ENCODE measurements around the gene AMHR2. TPM values are rescaled to one million over a fixed set of nuclear protein-coding genes. Genes with fewer than 3 reads are reported as not detected.
"Not testable (repeated sequence)": the region's sequence is repeated elsewhere in the genome, so short reads cannot be mapped to it uniquely, and the experiment has no call there.

The AMHR2 gene
- total RNA-seq, 1 donor, result 0.52 TPM

DNA sequence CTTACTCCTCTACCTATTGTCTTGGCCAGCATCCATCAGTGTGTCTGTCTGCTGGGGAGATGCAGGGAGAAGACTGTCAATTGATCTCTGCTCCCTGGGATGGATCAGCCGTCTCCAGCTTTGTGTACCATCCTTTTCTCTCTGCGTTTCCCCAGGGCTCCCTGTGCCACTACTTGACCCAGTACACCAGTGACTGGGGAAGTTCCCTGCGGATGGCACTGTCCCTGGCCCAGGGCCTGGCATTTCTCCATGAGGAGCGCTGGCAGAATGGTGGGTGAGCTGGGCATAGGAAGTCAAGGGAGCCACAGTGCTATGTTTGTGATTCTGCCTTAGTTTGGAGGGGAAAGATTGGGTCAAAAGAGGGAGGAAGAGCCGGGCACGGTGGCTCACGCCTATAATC is 5.1 kb downstream of the AMHR2 start:
- H3K9me3 ChIP-seq (ENCODE audit: low read depth, low read length), result no peaks in the 10 kb centered on the region
- H3K4me1 ChIP-seq (ENCODE audit: insufficient read depth, low read length), result no peaks in the 10 kb centered on the region
- no peak overlapping the region for H3K4me3 ChIP-seq (ENCODE audit: low read length)
- no peaks in the 10 kb centered on the region for H3K27me3 ChIP-seq (ENCODE audit: insufficient read depth, low read length)

DNA sequence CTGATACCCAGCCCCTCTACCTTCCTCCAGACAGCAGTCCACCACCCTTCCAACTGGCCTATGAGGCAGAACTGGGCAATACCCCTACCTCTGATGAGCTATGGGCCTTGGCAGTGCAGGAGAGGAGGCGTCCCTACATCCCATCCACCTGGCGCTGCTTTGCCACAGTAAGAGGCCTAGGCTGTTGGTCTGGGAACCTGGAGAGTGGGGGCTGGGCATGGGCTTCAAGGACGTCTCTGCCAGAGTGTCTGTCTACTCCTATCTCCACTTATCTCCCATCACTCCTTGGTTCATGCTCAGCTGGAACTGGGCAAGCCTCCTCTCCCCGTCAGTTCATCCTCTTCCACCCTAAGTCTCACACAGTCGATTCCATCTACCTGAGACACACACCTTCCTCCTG is 6.5 kb downstream of the AMHR2 start:
- no peak overlapping the region for H3K4me3 ChIP-seq (ENCODE audit: low read length)

GRCh38 chr12:53431187-53431586 is 7.5 kb downstream of the AMHR2 start:
- no peaks in the 10 kb centered on the region for H3K27me3 ChIP-seq (ENCODE audit: insufficient read depth, low read length)
- H3K4me1 ChIP-seq (ENCODE audit: insufficient read depth, low read length), result no peaks in the 10 kb centered on the region
- H3K4me3 ChIP-seq (ENCODE audit: low read length), result no peak overlapping the region
- H3K9me3 ChIP-seq (ENCODE audit: low read depth, low read length), result no peaks in the 10 kb centered on the region

More for the DNA sequence above, 6.5 kb downstream of the AMHR2 start:
- no peaks in the 10 kb centered on the region for H3K27me3 ChIP-seq (ENCODE audit: insufficient read depth, low read length)
- H3K4me1 ChIP-seq (ENCODE audit: insufficient read depth, low read length), result no peaks in the 10 kb centered on the region
- H3K9me3 ChIP-seq (ENCODE audit: low read depth, low read length), result no peaks in the 10 kb centered on the region

GRCh38 chr12:53435326-53435725 is 11.7 kb downstream of the AMHR2 start:
- not testable (repeated sequence) for H3K4me1 ChIP-seq (ENCODE audit: insufficient read depth, low read length); H3K4me3 ChIP-seq (ENCODE audit: low read length); H3K9me3 ChIP-seq (ENCODE audit: low read depth, low read length)

DNA sequence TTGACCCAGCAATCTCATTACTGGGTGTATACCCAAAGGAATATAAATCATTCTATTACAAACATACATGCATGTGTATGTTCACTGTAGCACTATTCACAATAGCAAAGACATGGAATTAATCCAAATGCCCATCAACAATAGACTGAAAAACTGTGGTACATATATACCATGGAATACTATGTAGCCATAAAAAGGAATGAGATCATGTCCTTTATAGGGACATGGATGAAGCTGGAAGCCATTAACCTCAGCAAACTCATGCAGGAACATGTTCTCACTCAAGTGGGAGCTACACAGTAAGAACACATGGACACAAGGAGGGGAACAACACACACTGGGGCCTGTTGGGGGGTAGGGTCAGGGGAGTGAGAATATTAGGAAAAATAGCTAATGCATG is 15.9 kb downstream of the AMHR2 start:
- not testable (repeated sequence) for H3K27me3 ChIP-seq (ENCODE audit: insufficient read depth, low read length)
- H3K4me1 ChIP-seq (ENCODE audit: insufficient read depth, low read length), result peaks cover 30% of the 10 kb centered on the region

More at GRCh38 chr12:53435326-53435725, 11.7 kb downstream of the AMHR2 start:
- H3K27me3 ChIP-seq (ENCODE audit: insufficient read depth, low read length), result not testable (repeated sequence)

GRCh38 chr12:53441040-53441833 is 17.6 kb downstream of the AMHR2 start, which contains the start of gene PRR13:
TSS of gene PRR13 (plus strand) at chr12:53441734. CDS start at chr12:53442715, 981 bp downstream.
- Histone ChIP-seq H3K27me3 (ENCODE audit: insufficient read depth, low read length) (no peaks in the 10 kb centered on the region), H3K4me1 (ENCODE audit: insufficient read depth, low read length) (peaks cover 45% of the 10 kb centered on the region), H3K9me3 (ENCODE audit: low read depth, low read length) (no peaks in the 10 kb centered on the region), H3K4me3 (ENCODE audit: low read length) (peak within 1 kb of the TSS; percentile 99)

More for the DNA sequence above, 15.9 kb downstream of the AMHR2 start:
- H3K4me3 ChIP-seq (ENCODE audit: low read length); H3K9me3 ChIP-seq (ENCODE audit: low read depth, low read length): not testable (repeated sequence)

GRCh38 chr12:53443955-53444354 is 20.3 kb downstream of the AMHR2 start:
- peaks cover 45% of the 10 kb centered on the region for H3K4me1 ChIP-seq (ENCODE audit: insufficient read depth, low read length)
- H3K4me3 ChIP-seq (ENCODE audit: low read length), result no peak overlapping the region
- H3K27me3 ChIP-seq (ENCODE audit: insufficient read depth, low read length), result no peaks in the 10 kb centered on the region
- H3K9me3 ChIP-seq (ENCODE audit: low read depth, low read length), result no peaks in the 10 kb centered on the region

- H3K4me3 ChIP-seq (ENCODE audit: low read length); H3K27me3 ChIP-seq (ENCODE audit: insufficient read depth, low read length); H3K9me3 ChIP-seq (ENCODE audit: low read depth, low read length): not testable (repeated sequence)
- peaks cover 45% of the 10 kb centered on the region for H3K4me1 ChIP-seq (ENCODE audit: insufficient read depth, low read length)
Measured at GRCh38 chr12:53444593-53445325, 21.1 kb downstream of the AMHR2 start.

- H3K27me3 ChIP-seq (ENCODE audit: insufficient read depth, low read length), result no peaks in the 10 kb centered on the region
- H3K9me3 ChIP-seq (ENCODE audit: low read depth, low read length), result no peaks in the 10 kb centered on the region
- H3K4me1 ChIP-seq (ENCODE audit: insufficient read depth, low read length), result peaks cover 21% of the 10 kb centered on the region
- H3K4me3 ChIP-seq (ENCODE audit: low read length), result no peak overlapping the region
Measured at GRCh38 chr12:53450936-53451335, 27.3 kb downstream of the AMHR2 start.

DNA sequence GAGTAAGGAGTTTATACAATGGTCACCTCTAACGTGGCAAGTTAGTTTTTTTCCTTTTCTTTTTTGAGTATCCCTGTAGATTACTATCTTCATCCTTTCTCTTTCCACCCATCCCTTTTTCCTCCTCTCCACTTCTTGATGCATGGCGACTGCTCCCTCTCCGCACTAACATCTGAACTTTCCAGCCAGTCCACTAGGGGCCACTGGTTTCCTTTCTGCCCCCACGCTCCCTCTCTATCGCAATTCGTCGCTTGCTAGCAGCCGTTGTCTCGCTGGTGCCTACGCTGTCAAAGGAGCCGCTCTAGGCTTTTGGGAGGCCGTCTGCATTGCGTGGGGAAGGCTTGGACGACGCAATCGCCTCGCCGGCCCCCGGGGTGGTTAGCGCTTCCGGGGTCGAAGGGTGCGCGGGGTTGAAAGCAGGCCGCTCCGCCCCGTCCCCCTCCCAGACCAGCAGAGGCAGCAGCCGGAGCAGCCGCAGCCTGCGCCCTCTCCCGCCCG is 28.1 kb downstream of the AMHR2 start, which contains the start of gene PCBP2:
Gene PCBP2 (plus strand): TSS at position 442 of the 498 bp plus-strand sequence. CDS start 2,699 bp downstream, outside the sequence.
- Histone ChIP-seq H3K27me3 (ENCODE audit: insufficient read depth, low read length) (no peaks in the 10 kb centered on the region), H3K4me1 (ENCODE audit: insufficient read depth, low read length) (peaks cover 20% of the 10 kb centered on the region), H3K4me3 (ENCODE audit: low read length) (peak within 1 kb of the TSS; percentile 75), H3K9me3 (ENCODE audit: low read depth, low read length) (no peaks in the 10 kb centered on the region)

DNA sequence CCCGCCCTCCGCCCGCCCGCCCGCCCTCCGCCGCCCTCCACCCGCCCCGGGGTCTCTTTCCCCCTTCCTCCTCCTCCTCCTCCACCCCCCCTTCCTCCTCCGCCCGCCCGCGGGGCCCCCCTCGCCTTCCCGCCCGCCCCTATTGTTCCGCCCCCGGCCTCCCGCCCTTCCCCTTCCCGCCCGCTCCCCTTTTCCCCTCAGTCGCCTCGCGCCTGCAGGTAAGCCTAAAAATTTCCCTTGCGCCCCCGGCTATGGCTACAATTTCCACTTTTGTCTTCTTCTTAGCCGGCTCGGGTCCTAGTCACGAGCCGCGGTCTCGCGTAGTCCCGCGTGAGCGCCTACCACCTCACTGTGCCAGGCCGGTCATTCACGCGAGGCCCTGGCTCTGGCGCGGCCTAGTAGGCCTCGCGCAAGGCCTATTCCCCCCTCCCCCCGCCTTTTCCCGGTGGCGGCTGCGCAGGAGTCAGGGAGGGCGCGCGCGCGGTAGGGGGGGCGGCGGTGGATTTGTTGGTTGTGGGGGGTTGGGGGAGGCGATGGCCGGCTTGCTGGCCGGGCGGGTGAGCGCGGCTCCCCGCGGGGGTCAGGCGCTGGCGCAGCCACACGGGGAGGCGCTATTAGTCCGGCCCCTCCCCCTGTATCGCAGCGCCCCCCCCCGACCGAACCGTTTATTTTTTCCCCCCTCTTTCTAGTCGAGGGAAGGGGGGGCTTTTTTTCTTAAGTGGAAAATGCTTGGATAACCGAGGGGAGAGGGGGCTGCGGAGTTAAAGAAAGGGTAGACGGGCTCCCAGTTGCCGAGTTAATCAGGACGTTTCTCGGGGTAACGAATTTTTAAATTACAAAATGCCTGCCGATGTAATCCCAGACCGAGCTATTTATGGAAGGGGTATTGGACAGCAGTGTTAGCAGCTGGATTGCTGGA is 28.8 kb downstream of the AMHR2 start:
- H3K4me3 ChIP-seq (ENCODE audit: low read length), result peak overlapping the region; percentile 75
- no peaks in the 10 kb centered on the region for H3K27me3 ChIP-seq (ENCODE audit: insufficient read depth, low read length)

DNA sequence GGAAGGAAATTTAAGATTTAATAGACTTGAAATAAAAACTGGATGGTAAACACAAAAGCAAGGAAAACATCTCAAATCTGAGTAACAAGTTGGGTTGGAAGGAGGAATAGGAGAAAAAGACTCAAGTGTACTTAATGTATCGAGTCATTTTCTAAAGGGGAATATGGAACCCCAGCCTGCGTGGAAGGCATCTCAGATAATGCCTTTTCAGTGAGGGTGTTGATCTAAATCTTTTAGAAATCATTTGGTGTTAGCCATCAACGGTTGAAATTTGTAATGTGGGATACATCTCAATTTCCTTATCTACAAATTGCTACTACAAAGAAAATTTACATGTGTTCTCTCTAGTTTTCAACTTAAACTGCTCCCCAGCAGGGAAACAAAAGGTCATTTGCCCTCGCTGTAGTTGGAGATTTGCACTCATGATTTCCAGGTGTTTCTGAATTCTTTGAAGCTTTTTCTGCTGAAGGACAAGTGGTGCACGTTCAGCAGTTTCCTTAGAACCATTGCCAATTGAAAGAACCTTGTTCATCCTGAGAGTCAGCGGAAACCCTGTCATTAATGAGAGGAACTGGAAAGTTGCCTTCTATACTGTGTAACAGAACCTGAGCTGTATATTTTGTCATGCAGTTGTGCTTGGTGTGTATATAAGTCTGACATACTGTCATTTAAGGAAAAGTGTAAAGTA is 30.4 kb downstream of the AMHR2 start:
- Histone ChIP-seq H3K4me3 (ENCODE audit: low read length) (no peak overlapping the region), H3K27me3 (ENCODE audit: insufficient read depth, low read length) (no peaks in the 10 kb centered on the region), H3K9me3 (ENCODE audit: low read depth, low read length) (no peaks in the 10 kb centered on the region), H3K4me1 (ENCODE audit: insufficient read depth, low read length) (peaks cover 20% of the 10 kb centered on the region)

More for the DNA sequence above, 28.8 kb downstream of the AMHR2 start:
- Histone ChIP-seq H3K9me3 (ENCODE audit: low read depth, low read length) (no peaks in the 10 kb centered on the region), H3K4me1 (ENCODE audit: insufficient read depth, low read length) (peaks cover 20% of the 10 kb centered on the region)

DNA sequence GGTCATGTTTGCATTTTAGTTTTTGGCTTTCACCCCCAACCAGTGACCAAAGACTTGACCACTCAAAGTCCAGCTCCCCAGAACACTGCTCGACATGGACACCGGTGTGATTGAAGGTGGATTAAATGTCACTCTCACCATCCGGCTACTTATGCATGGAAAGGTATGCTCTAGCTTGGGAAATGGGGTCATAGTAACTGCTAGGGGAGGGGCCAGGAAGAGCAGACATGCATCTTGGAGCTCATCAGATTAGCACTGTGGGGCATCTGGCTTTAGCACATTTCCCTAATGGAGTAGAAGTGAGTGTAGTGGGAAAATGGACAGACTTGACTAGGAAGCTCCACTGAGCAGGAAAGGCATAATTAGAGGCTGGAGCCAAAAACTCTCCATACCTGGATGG is 31.1 kb downstream of the AMHR2 start:
- H3K9me3 ChIP-seq (ENCODE audit: low read depth, low read length), result no peaks in the 10 kb centered on the region
- peaks cover 20% of the 10 kb centered on the region for H3K4me1 ChIP-seq (ENCODE audit: insufficient read depth, low read length)
- H3K27me3 ChIP-seq (ENCODE audit: insufficient read depth, low read length), result no peaks in the 10 kb centered on the region
- H3K4me3 ChIP-seq (ENCODE audit: low read length), result no peak overlapping the region

All from mononuclear cell (primary cell).